Endodermal cell (in vitro differentiated cells): ENCODE data around the gene RNF40. TPM values are rescaled to one million over a fixed set of nuclear protein-coding genes. Genes with fewer than 3 reads are reported as not detected.

ENCODE experiments used
- DNase-seq: peaks from one replicate; pipeline ENCODE4 v3.0.0-alpha.2; 2017
- H3K27ac ChIP-seq: 2 replicates; pipeline ENCODE4 v1.5.1; 2013; ENCODE audit warnings: mild to moderate bottlenecking, low read depth, low read length, moderate library complexity
- H3K27me3 ChIP-seq: 2 replicates; pipeline ENCODE4 v1.6.1; 2013; ENCODE audit warnings: mild to moderate bottlenecking, low read length, moderate library complexity; ENCODE audit not compliant: insufficient read depth, control insufficient read depth, poor library complexity, severe bottlenecking
- H3K36me3 ChIP-seq: 2 replicates; pipeline ENCODE4 v1.7.0; 2013; ENCODE audit warnings: mild to moderate bottlenecking, low read length, moderate library complexity; ENCODE audit not compliant: control insufficient read depth, insufficient read depth
- H3K4me1 ChIP-seq: one replicate; pipeline ENCODE4 v1.7.0; 2013; ENCODE audit warnings: low read length; ENCODE audit not compliant: control insufficient read depth, insufficient read depth
- H3K4me3 ChIP-seq: 2 replicates; pipeline ENCODE4 v1.5.1; 2013; ENCODE audit warnings: mild to moderate bottlenecking, low read length, moderate library complexity
- H3K9ac ChIP-seq: 2 replicates; pipeline ENCODE4 v1.6.1; 2013; ENCODE audit warnings: mild to moderate bottlenecking, low read length, moderate library complexity; ENCODE audit not compliant: poor library complexity, severe bottlenecking; ENCODE audit errors: extremely low read depth
- H3K9me3 ChIP-seq: 2 replicates; pipeline ENCODE4 v1.6.1; 2013; ENCODE audit warnings: mild to moderate bottlenecking, low read length, moderate library complexity; ENCODE audit not compliant: control insufficient read depth
- H3K27ac Mint-ChIP-seq: 2 replicates; pipeline ENCODE4 v1.8.0; 2020; ENCODE audit warnings: mixed read lengths
- H3K27me3 Mint-ChIP-seq: 2 replicates; pipeline ENCODE4 v1.8.0; 2021; ENCODE audit warnings: mild to moderate bottlenecking, mixed read lengths; ENCODE audit not compliant: insufficient read depth
- H3K36me3 Mint-ChIP-seq: 2 replicates; pipeline ENCODE4 v1.8.0; 2020; ENCODE audit warnings: low read depth, mixed read lengths
- H3K4me1 Mint-ChIP-seq: 2 replicates; pipeline ENCODE4 v1.8.0; 2020; ENCODE audit warnings: mixed read lengths
- H3K4me3 Mint-ChIP-seq: 2 replicates; pipeline ENCODE4 v1.8.0; 2020; ENCODE audit warnings: mild to moderate bottlenecking, moderate library complexity, mixed read lengths
- H3K9me3 Mint-ChIP-seq: 2 replicates; pipeline ENCODE4 v1.8.0; 2020; ENCODE audit warnings: mild to moderate bottlenecking, mixed read lengths
- CTCF ChIP-seq: fragments of 200-600 bp; sonication (generic); conservative IDR thresholded peaks from 2 replicates; pipeline ENCODE4 v1.5.0; 2021; ENCODE audit warnings: antibody characterized with exemption, mild to moderate bottlenecking
- WGBS, 2 experiments: methylation state at CpG; one replicate each; pipeline versions ENCODE4 v1.1.5 to v1.1.7; 2013; ENCODE audit warnings: missing lambda C conversion rate in 2 of 2, mixed read lengths in 1 of 2; ENCODE audit not compliant: insufficient coverage in 1 of 2, insufficient read length in 1 of 2; 5-methylcytosine and 5-hydroxymethylcytosine counted together
- total RNA-seq, 2 donors: library from RNA; stranded (reverse); fragmentation: NEBNext Ultra II Directional in 1 of 2; extraction: Animal tissue kit (Norgen Biotek cat#: 25700) in 1 of 2; gene quantifications; 2 replicates in 1 of 2; 3 replicates in 1 of 2; pipeline ENCODE4 v1.2.1, GENCODE V29; 2021

The RNF40 gene
- total RNA-seq, 2 donors from 2014 or later, result 88.4 to 95.8 TPM

- DNase-seq, result peak; percentile 38
- no peaks in the 10 kb centered on the region for H3K27me3 ChIP-seq
- H3K9ac ChIP-seq, result no peak overlapping the region
- no peak overlapping the region for H3K27ac ChIP-seq
- H3K36me3 ChIP-seq, result peaks cover 47% of the 10 kb centered on the region
- peaks cover 33% of the 10 kb centered on the region for H3K36me3 Mint-ChIP-seq
- no peak overlapping the region for H3K27ac Mint-ChIP-seq
- no peak overlapping the region for H3K4me3 ChIP-seq
- no peaks in the 10 kb centered on the region for H3K27me3 Mint-ChIP-seq
- no peak for TF ChIP-seq CTCF
- no peaks in the 10 kb centered on the region for H3K4me1 ChIP-seq
- no peaks in the 10 kb centered on the region for H3K9me3 ChIP-seq
- H3K4me3 Mint-ChIP-seq, result no peak overlapping the region
- H3K4me1 Mint-ChIP-seq, result peaks cover 12% of the 10 kb centered on the region
- 94 to 96% methylated on average over 12 to 18 of the region's 18 CpGs for WGBS, 2 experiments
- no peaks in the 10 kb centered on the region for H3K9me3 Mint-ChIP-seq
These were observed 22.1 kb downstream of the RNF40 start for GRCh38 chr16:30784215-30784614.

- Histone ChIP-seq H3K9ac (peak overlapping the region; percentile 64), H3K4me1 (no peaks in the 10 kb centered on the region), H3K27me3 (no peaks in the 10 kb centered on the region), H3K4me3 (peak overlapping the region; percentile 90), H3K36me3 (peaks cover 44% of the 10 kb centered on the region), H3K9me3 (no peaks in the 10 kb centered on the region), H3K27ac (no peak overlapping the region)
- TF ChIP-seq CTCF, result no peak
- DNase-seq, result peak; percentile 43
- H3K27ac Mint-ChIP-seq, result peak overlapping the region; percentile 35
- peaks cover 12% of the 10 kb centered on the region for H3K4me1 Mint-ChIP-seq
- 86% methylated on average over 7 of the region's 7 CpGs; no CpG with 5 or more reads in 1 of the 2 experiments for WGBS, 2 experiments
- H3K36me3 Mint-ChIP-seq, result peaks cover 33% of the 10 kb centered on the region
- peak overlapping the region; percentile 80 for H3K4me3 Mint-ChIP-seq
- H3K9me3 Mint-ChIP-seq, result no peaks in the 10 kb centered on the region
- peaks cover 3% of the 10 kb centered on the region for H3K27me3 Mint-ChIP-seq
These were observed 23.3 kb downstream of the RNF40 start for GRCh38 chr16:30785126-30786106.

GRCh38 chr16:30786115-30786935 is 24.2 kb downstream of the RNF40 start:
- Mint-ChIP-seq H3K36me3 (peaks cover 29% of the 10 kb centered on the region), H3K27me3 (peaks cover 9% of the 10 kb centered on the region), H3K9me3 (no peaks in the 10 kb centered on the region), H3K4me1 (peaks cover 12% of the 10 kb centered on the region), H3K27ac (peak overlapping the region; percentile 74), H3K4me3 (peak overlapping the region; percentile 80)
- peak overlapping the region; percentile 86 for H3K9ac ChIP-seq
- no peaks in the 10 kb centered on the region for H3K9me3 ChIP-seq
- no peak overlapping the region for H3K27ac ChIP-seq
- H3K4me3 ChIP-seq, result peak overlapping the region; percentile 90
- H3K4me1 ChIP-seq, result no peaks in the 10 kb centered on the region
- DNase-seq, result peak; percentile 78
- no peaks in the 10 kb centered on the region for H3K27me3 ChIP-seq
- 7 to 11% methylated on average over 16 to 45 of the region's 57 CpGs for WGBS, 2 experiments
- TF ChIP-seq CTCF, result no peak
- peaks cover 36% of the 10 kb centered on the region for H3K36me3 ChIP-seq
